ENCODE results near the gene PPIH.

- TF ChIP-seq CTCF (conservative IDR thresholded peaks at IDR 0.05; ENCODE audit: low read depth in 2 of 2), result no peak
- no peak for TF ChIP-seq CREB1 (CRISPR knock-in tag; IDR thresholded peaks at IDR 0.05; ENCODE audit: low read depth)
These were observed 65.3 kb downstream of the PPIH start for GRCh38 chr1:42723511-42723910.

Data from GM23338 (cell line).